WERI-Rb-1 (cell line): Measurements from ENCODE around the gene ZBTB47.

ENCODE experiments used
- DNase-seq: peaks from one replicate; pipeline ENCODE4 v3.0.0-alpha.2; 2020
- H3K27ac ChIP-seq: fragments of 250-450 bp; sonication (Bioruptor Pico); 2 replicates; pipeline ENCODE4 v1.5.1; 2020; ENCODE audit warnings: mild to moderate bottlenecking, moderate library complexity
- H3K27me3 ChIP-seq: fragments of 250-450 bp; sonication (Bioruptor Pico); 2 replicates; pipeline ENCODE4 v1.5.1; 2021; ENCODE audit warnings: mild to moderate bottlenecking, low read depth, moderate library complexity; ENCODE audit not compliant: insufficient read depth, severe bottlenecking
- H3K36me3 ChIP-seq: fragments of 250-450 bp; sonication (Bioruptor Pico); 2 replicates; pipeline ENCODE4 v1.5.1; 2020; ENCODE audit warnings: mild to moderate bottlenecking, moderate library complexity
- H3K4me3 ChIP-seq: 2 replicates; pipeline ENCODE4 v1.5.1; 2011; ENCODE audit warnings: low read depth, mild to moderate bottlenecking, control low read depth, low read length
- H3K9me3 ChIP-seq: fragments of 250-450 bp; sonication (Bioruptor Pico); 2 replicates; pipeline ENCODE4 v1.5.1; 2021; ENCODE audit warnings: mild to moderate bottlenecking, moderate library complexity; ENCODE audit not compliant: severe bottlenecking
- CTCF ChIP-seq: IDR thresholded peaks from 2 replicates; pipeline ENCODE4 v1.5.1; 2011; ENCODE audit warnings: low read depth, mild to moderate bottlenecking, control low read depth, inconsistent platforms, low read length

ZBTB47 gene

GRCh38 chr3:42612928-42613327 lies 40.6 kb upstream of the ZBTB47 start:
- no peak for TF ChIP-seq CTCF
- H3K4me3 ChIP-seq, result no peak overlapping the region
- DNase-seq, result no peak
- no peak overlapping the region for H3K27ac ChIP-seq
- H3K27me3 ChIP-seq, result no peaks in the 10 kb centered on the region
- H3K36me3 ChIP-seq, result peaks cover 30% of the 10 kb centered on the region
- H3K9me3 ChIP-seq, result no peaks in the 10 kb centered on the region

- Histone ChIP-seq H3K27me3 (no peaks in the 10 kb centered on the region), H3K4me3 (no peak overlapping the region), H3K9me3 (no peaks in the 10 kb centered on the region), H3K27ac (no peak overlapping the region), H3K36me3 (peaks cover 26% of the 10 kb centered on the region)
- no peak for DNase-seq
- TF ChIP-seq CTCF, result peak; percentile 17; the same call in 1 of the 2 replicates
These were observed 40.0 kb upstream of the ZBTB47 start for GRCh38 chr3:42613462-42613861.

- Histone ChIP-seq H3K27me3 (no peaks in the 10 kb centered on the region), H3K4me3 (no peak overlapping the region), H3K9me3 (no peaks in the 10 kb centered on the region), H3K36me3 (peaks cover 64% of the 10 kb centered on the region), H3K27ac (no peak overlapping the region)
- DNase-seq, result no peak
- TF ChIP-seq CTCF, result no peak
These were observed 21.9 kb upstream of the ZBTB47 start for GRCh38 chr3:42631620-42632019.

- DNase-seq, result no peak
- no peak overlapping the region for H3K27ac ChIP-seq
These were observed 21.4 kb upstream of the ZBTB47 start for GRCh38 chr3:42632146-42632545.

GRCh38 chr3:42633544-42633943 lies 20.0 kb upstream of the ZBTB47 start:
- TF ChIP-seq CTCF, result no peak
- no peaks in the 10 kb centered on the region for H3K9me3 ChIP-seq
- H3K27me3 ChIP-seq, result no peaks in the 10 kb centered on the region
- H3K27ac ChIP-seq, result no peak overlapping the region
- DNase-seq, result no peak
- H3K4me3 ChIP-seq, result no peak overlapping the region
- H3K36me3 ChIP-seq, result peaks cover 80% of the 10 kb centered on the region

More at GRCh38 chr3:42632146-42632545, 21.4 kb upstream of the ZBTB47 start:
- peaks cover 69% of the 10 kb centered on the region for H3K36me3 ChIP-seq
- H3K4me3 ChIP-seq, result no peak overlapping the region
- no peaks in the 10 kb centered on the region for H3K27me3 ChIP-seq
- no peaks in the 10 kb centered on the region for H3K9me3 ChIP-seq
- no peak for TF ChIP-seq CTCF

- no peak for TF ChIP-seq CTCF
- Histone ChIP-seq H3K9me3 (no peaks in the 10 kb centered on the region), H3K27ac (no peak overlapping the region), H3K27me3 (no peaks in the 10 kb centered on the region), H3K4me3 (no peak overlapping the region), H3K36me3 (peaks cover 96% of the 10 kb centered on the region)
- no peak for DNase-seq
These were observed 18.4 kb upstream of the ZBTB47 start for GRCh38 chr3:42635111-42635510.
